Left ventricle myocardium inferior (tissue), 1 donor: ENCODE data around the gene SULF2. TPM values are rescaled to one million over a fixed set of nuclear protein-coding genes. Genes with fewer than 3 reads are reported as not detected.
A peak's percentile ranks its signal among the peaks of the same experiment; 100 is the strongest.

Experiments
- DNase-seq: peaks from one replicate; pipeline ENCODE4 v3.0.0-alpha.2; 2020
- H3K27ac ChIP-seq: fragments of 200-600 bp; replicated peaks from 2 replicates; pipeline ENCODE4 v1.8.0; 2021
- H3K27me3 ChIP-seq: fragments of 200-600 bp; 2 replicates; pipeline ENCODE4 v1.8.0; 2021; ENCODE audit warnings: low read depth
- H3K36me3 ChIP-seq: fragments of 200-600 bp; 2 replicates; pipeline ENCODE4 v1.8.0; 2021
- H3K4me1 ChIP-seq: fragments of 200-600 bp; 2 replicates; pipeline ENCODE4 v1.8.0; 2021
- H3K4me3 ChIP-seq: fragments of 200-600 bp; 2 replicates; pipeline ENCODE4 v1.8.0; 2021; ENCODE audit warnings: mild to moderate bottlenecking, moderate library complexity
- H3K9me3 ChIP-seq: fragments of 200-600 bp; replicated peaks from 2 replicates; pipeline ENCODE4 v1.8.0; 2021
- intact Hi-C: fragments of 100-400 bp; cut with micrococcal nuclease; formaldehyde crosslinking; loops from one replicate; pipeline ENCODE4 v1.11.0; 2022
- total RNA-seq: library from RNA; stranded (reverse); fragmentation: NEBNext Ultra II Directional; extraction: Animal tissue kit (Norgen Biotek cat#: 25700); gene quantifications from one replicate; pipeline ENCODE4 v1.2.1, GENCODE V29; 2021
- TF ChIP-seq, protein P1 (sequence below): fragments of 200-600 bp; IDR thresholded peaks from 2 replicates; pipeline ENCODE4 v1.8.0; 2021; ENCODE audit warnings: antibody characterized with exemption, mild to moderate bottlenecking, borderline replicate concordance
- donor health status: DM: no; HTN: yes; CAD: no; lungs with severe emphysema.

SULF2 gene
- total RNA-seq, 1 donor from 2014 or later, result 40.7 TPM

DNA sequence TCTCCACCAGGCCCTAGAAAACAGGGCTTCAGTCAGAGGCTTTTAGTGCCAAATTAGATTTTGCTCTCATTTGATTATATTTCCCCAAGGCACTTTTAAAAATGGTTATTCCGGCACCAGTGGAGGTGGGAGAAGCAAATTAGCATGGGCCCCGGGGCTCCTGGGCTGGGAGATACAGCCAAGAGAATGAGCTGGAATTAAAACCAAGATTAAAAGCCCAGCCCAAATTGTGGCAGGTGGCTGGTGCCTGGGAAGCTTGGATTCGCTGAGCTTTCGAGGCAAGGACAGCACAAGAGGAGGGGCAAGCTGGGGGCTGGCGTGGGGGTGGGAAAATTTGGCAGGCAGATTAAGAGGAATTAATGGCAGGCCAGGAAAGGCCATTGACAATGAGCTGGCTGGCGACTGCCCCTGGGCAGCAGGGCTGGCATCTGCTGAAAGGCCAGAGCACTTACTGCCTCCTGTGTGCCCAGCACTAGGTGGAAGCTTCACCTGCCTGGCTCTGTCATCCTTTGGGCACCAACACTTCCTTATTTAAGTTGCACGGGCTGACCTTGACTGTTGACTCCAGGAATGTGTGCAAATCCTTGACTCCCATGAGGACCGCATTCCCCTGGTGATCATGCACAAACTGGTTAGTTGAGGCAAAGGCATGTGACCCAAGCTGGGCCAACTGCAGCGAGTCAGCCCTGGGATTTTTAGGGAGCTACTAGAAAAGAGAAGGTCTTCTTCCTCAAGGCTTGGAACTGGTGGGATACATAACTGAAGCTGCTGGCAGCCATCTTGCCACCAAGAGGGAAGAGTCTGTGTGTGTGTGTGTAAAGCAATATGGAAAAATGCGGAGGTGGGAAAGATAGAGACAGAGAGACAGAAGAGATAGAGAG is 76.1 kb downstream of the SULF2 start:
- Histone ChIP-seq H3K27ac (no peak overlapping the region), H3K36me3 (no peaks in the 10 kb centered on the region), H3K4me1 (peaks cover 49% of the 10 kb centered on the region), H3K4me3 (no peak overlapping the region), H3K9me3 (no peaks in the 10 kb centered on the region), H3K27me3 (peaks cover 23% of the 10 kb centered on the region)
- TF ChIP-seq, protein P1, sequence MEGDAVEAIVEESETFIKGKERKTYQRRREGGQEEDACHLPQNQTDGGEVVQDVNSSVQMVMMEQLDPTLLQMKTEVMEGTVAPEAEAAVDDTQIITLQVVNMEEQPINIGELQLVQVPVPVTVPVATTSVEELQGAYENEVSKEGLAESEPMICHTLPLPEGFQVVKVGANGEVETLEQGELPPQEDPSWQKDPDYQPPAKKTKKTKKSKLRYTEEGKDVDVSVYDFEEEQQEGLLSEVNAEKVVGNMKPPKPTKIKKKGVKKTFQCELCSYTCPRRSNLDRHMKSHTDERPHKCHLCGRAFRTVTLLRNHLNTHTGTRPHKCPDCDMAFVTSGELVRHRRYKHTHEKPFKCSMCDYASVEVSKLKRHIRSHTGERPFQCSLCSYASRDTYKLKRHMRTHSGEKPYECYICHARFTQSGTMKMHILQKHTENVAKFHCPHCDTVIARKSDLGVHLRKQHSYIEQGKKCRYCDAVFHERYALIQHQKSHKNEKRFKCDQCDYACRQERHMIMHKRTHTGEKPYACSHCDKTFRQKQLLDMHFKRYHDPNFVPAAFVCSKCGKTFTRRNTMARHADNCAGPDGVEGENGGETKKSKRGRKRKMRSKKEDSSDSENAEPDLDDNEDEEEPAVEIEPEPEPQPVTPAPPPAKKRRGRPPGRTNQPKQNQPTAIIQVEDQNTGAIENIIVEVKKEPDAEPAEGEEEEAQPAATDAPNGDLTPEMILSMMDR, result no peak
- intact Hi-C loops, result no loop called here
- DNase-seq, result no peak

DNA sequence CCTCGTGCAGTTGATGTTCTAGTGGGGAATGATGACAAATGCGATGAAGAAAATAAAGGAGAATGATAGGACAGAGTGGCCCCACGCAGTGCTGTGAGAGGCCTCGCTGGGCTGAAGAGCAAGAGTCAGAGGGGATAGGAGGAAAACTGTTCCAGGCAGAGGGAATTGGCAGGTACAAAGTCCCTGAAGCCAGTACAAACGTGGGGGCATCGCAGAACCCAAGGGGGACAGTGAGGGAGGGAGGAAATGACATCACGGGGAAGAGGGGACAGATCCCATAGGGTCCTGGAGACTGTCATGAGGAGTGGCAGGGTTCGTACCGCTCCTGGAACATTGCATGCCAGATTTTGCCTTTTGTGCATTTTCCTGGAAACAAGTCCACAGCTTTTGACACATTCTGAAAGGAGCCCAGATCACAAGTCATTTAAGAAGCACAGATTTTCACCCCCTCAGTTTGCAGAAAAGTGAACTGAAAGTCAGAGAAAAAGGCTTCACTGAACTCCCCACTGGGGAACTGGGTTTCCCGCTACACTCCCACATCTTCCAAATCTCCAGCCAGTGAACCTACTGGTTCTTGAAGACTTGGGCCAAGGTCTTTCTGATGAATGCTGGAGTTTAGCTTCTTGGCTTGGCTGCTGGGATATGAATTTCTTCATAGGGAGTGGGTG is 77.0 kb downstream of the SULF2 start:
- intact Hi-C loops, result no loop called here
- peaks cover 52% of the 10 kb centered on the region for H3K4me1 ChIP-seq

DNA sequence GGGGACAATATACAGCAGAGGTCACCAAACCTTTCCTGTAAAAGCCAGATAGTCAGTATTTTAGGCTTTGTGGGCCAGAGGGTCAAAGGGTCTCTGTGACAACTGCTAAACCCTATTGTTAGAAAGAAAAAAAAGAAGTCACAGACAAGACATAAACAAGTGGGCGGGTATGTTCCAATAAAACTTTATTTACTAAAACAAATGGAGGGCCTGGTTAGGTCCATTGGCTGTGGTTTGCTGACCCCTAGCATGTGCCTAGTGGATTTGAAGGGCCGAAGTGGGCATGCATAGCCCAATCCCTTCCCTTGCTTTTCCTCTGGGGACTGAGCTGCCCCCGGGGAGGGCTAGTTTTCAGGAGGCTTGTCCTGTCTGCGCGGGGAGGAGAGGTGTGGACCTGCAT is 78.9 kb downstream of the SULF2 start:
- intact Hi-C loops, result no loop called here
- Histone ChIP-seq H3K27ac (peak overlapping the region; percentile 73), H3K36me3 (no peaks in the 10 kb centered on the region), H3K27me3 (peaks cover 15% of the 10 kb centered on the region), H3K4me1 (peaks cover 52% of the 10 kb centered on the region), H3K4me3 (no peak overlapping the region), H3K9me3 (no peaks in the 10 kb centered on the region)
- TF ChIP-seq, protein P1, result no peak
- no peak for DNase-seq

More for the DNA sequence above, 77.0 kb downstream of the SULF2 start:
- H3K9me3 ChIP-seq, result no peaks in the 10 kb centered on the region
- peaks cover 21% of the 10 kb centered on the region for H3K27me3 ChIP-seq
- TF ChIP-seq, protein P1, result no peak
- H3K36me3 ChIP-seq, result no peaks in the 10 kb centered on the region
- no peak overlapping the region for H3K4me3 ChIP-seq
- H3K27ac ChIP-seq, result no peak overlapping the region
- no peak for DNase-seq

DNA sequence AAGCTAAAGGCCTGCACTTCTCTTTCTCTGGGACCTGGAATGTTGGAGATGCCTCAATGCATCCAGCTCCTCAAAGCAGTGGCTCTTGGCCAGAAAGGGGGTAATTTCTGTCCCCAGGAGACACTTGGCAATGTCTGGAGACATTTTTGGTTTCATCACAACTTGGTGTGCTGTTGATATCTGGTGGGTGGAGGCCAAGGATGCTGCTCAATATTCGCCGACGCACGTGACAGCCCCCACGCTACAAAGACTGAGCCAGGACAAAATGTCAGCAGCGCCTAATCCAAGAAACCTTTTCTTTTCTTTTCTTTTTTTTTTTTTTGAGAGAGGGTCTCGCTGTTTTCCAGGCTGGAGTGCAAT is 79.8 kb downstream of the SULF2 start:
- Histone ChIP-seq H3K9me3 (no peaks in the 10 kb centered on the region), H3K27ac (peak overlapping the region; percentile 73), H3K4me1 (peaks cover 52% of the 10 kb centered on the region), H3K27me3 (peaks cover 15% of the 10 kb centered on the region), H3K36me3 (no peaks in the 10 kb centered on the region), H3K4me3 (no peak overlapping the region)
- TF ChIP-seq, protein P1, result no peak
- peak; percentile 28 for DNase-seq
- intact Hi-C loops, result no loop called here

DNA sequence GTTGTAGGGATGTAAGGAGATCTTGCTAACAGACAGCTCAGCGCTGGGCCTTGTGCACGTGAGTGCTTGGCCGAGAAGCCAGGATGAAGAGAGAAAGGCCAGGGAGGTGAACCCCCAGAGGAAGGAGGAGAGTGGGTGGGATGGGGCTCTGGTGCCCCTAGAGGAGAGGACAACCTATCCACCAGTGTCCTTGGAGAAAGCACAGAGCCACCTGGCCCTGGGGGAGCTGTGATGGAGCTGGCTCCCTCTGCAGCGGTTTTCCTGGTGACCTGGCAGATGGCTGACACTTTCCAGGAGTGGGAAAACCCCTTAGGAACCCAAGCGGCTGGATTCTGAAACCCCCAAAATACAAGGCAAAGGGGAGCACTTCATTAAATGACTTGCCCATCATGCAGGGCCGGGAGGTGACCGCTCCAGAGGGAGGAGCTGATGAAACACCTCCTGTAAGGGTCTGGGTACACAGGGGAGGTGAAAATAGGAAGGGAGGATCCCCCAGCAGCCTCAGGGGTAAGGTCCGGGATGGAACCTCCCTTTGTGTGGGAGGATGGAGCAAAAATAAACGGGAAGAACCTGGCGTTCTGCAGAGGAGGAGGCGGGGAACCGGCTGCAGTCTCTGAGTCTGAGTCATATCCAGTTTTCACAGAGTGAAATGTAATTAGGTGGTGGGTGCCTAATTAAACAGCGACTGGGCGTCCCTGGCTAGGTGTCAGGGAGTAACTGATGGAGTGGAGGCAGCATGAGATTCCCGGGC is 80.4 kb downstream of the SULF2 start:
- peak overlapping the region; percentile 73 for H3K27ac ChIP-seq
- H3K4me1 ChIP-seq, result peaks cover 52% of the 10 kb centered on the region
- TF ChIP-seq, protein P1, result no peak
- H3K36me3 ChIP-seq, result no peaks in the 10 kb centered on the region
- intact Hi-C loops, result no loop called here
- H3K9me3 ChIP-seq, result no peaks in the 10 kb centered on the region
- peak; percentile 39 for DNase-seq
- H3K4me3 ChIP-seq, result no peak overlapping the region
- H3K27me3 ChIP-seq, result peaks cover 9% of the 10 kb centered on the region
